Activated B cell treated with CpG ODN at 0.5 μM for 24 hours (primary cell): ENCODE results near the gene EYS. TPM values are rescaled to one million over a fixed set of nuclear protein-coding genes. Genes with fewer than 3 reads are reported as not detected.

ENCODE experiments used
- ATAC-seq: fragments of 200-7000 bp; cut with Tn5 transposase; one replicate; pipeline ENCODE4 v1.10.0; 2021; ENCODE audit warnings: low read depth, mild to moderate bottlenecking, moderate library complexity
- CTCF ChIA-PET: fragments of 350-600 bp; sonication (Branson Sonifier 250); formaldehyde crosslinking; loops from one replicate; lab custom pipeline; 2021; ENCODE audit warnings: antibody characterized with exemption; lab: Charles Lee
- POLR2A ChIA-PET: fragments of 350-600 bp; sonication (Branson Sonifier 250); formaldehyde crosslinking; loops from one replicate; lab custom pipeline; 2021; ENCODE audit warnings: antibody characterized with exemption; lab: Charles Lee
- DNase-seq: peaks from one replicate; pipeline ENCODE4 v3.0.0; 2022
- H3K27ac Mint-ChIP-seq: one replicate; pipeline ENCODE4 v1.8.0; 2020; ENCODE audit warnings: mixed read lengths
- H3K27me3 Mint-ChIP-seq: one replicate; pipeline ENCODE4 v1.8.0; 2021; ENCODE audit warnings: mixed read lengths
- H3K36me3 Mint-ChIP-seq: one replicate; pipeline ENCODE4 v1.8.0; 2021; ENCODE audit warnings: low read depth, mixed read lengths
- H3K4me1 Mint-ChIP-seq: one replicate; pipeline ENCODE4 v1.8.0; 2021; ENCODE audit warnings: mixed read lengths
- H3K4me3 Mint-ChIP-seq: one replicate; pipeline ENCODE4 v1.8.0; 2020; ENCODE audit warnings: mild to moderate bottlenecking, mixed read lengths
- H3K9me3 Mint-ChIP-seq: one replicate; pipeline ENCODE4 v1.8.0; 2020; ENCODE audit warnings: mixed read lengths
- intact Hi-C: fragments of 100-400 bp; cut with micrococcal nuclease; formaldehyde crosslinking; loops from one replicate; pipeline ENCODE4 v1.15.1; 2024
- total RNA-seq: library from RNA; stranded (reverse); gene quantifications from 2 replicates; pipeline ENCODE4 v1.2.3, GENCODE V29; 2022
- TF ChIP-seq, protein P1 (sequence below): fragments of 200-600 bp; IDR thresholded peaks from one replicate; pipeline ENCODE4 v1.8.0; 2022; ENCODE audit warnings: antibody characterized with exemption, mild to moderate bottlenecking

Gene EYS
- total RNA-seq, 1 donor from 2014 or later: not detected

DNA sequence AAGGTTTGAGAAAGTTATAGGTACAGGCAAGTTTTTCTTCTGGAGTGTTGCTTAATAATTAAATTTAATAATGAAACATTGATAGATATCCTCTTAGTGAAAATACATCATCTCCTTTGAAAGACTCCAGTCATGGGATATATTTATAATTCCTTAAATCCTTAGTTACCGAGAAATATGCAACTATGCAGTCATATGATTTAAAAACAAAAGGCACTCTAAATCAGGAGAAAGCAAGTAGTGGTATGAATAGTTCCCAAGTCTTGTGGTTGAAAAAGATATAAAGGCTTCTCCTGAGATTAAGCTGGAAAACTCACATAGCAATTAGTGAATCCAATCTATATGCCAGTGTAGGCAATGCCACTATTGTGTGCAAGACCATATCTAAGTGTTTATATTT, 475.4 kb downstream of the EYS start:
- Mint-ChIP-seq H3K27me3 (no peaks in the 10 kb centered on the region), H3K9me3 (no peaks in the 10 kb centered on the region), H3K36me3 (no peaks in the 10 kb centered on the region), H3K4me3 (no peak overlapping the region), H3K4me1 (no peaks in the 10 kb centered on the region), H3K27ac (no peak overlapping the region)
- DNase-seq: no peak
- intact Hi-C loops: no loop called here
- TF ChIP-seq, protein P1, sequence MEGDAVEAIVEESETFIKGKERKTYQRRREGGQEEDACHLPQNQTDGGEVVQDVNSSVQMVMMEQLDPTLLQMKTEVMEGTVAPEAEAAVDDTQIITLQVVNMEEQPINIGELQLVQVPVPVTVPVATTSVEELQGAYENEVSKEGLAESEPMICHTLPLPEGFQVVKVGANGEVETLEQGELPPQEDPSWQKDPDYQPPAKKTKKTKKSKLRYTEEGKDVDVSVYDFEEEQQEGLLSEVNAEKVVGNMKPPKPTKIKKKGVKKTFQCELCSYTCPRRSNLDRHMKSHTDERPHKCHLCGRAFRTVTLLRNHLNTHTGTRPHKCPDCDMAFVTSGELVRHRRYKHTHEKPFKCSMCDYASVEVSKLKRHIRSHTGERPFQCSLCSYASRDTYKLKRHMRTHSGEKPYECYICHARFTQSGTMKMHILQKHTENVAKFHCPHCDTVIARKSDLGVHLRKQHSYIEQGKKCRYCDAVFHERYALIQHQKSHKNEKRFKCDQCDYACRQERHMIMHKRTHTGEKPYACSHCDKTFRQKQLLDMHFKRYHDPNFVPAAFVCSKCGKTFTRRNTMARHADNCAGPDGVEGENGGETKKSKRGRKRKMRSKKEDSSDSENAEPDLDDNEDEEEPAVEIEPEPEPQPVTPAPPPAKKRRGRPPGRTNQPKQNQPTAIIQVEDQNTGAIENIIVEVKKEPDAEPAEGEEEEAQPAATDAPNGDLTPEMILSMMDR: no peak
- ChIA-PET CTCF (no interaction called here), POLR2A (no interaction called here)
- no peak for ATAC-seq

DNA sequence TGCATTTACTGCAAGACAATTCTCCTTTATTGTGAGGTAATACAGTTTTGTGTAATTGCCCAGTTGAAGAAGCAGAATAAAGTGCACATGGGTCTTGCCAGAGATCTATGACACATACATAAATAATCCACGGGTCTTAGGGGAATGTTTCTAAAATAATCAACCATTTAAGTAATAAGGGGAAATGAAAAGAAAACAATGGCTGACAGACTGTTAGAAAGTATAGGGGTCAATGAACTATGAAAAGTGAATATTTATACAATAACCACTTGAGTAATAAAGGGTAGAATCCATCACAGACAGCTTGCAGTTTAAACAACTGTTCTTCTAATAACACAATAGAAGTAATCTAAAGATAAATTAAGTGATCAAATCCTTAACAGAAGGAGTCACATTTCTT, 477.2 kb downstream of the EYS start:
- no peaks in the 10 kb centered on the region for H3K4me1 Mint-ChIP-seq
- no peaks in the 10 kb centered on the region for H3K27me3 Mint-ChIP-seq
- no peak overlapping the region for H3K4me3 Mint-ChIP-seq
- ChIA-PET CTCF (no interaction called here), POLR2A (no interaction called here)
- TF ChIP-seq, protein P1: no peak
- H3K9me3 Mint-ChIP-seq: no peaks in the 10 kb centered on the region
- ATAC-seq (no peak), DNase-seq (no peak)
- H3K36me3 Mint-ChIP-seq: no peaks in the 10 kb centered on the region
- H3K27ac Mint-ChIP-seq: no peak overlapping the region
- intact Hi-C loops: no loop called here

DNA sequence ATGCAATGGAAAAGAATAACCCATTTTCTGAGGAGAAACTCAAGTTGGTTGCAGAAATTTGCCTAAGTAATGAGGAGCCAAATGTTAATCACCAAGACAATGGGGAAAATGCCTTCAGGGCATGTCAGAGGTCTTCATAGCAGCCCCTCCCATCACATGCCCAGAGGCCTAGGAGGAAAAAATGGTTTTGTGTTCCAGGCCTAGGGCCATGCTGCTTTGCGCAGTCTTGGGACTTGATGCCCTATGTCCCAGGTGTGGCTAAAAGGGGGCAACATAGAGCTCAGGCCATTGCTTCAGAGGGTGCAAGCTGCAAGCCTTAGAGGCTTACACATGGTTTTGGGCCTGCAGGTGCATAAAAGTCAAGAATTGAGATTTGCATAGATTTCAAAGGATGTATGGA, 485.9 kb downstream of the EYS start:
- no peaks in the 10 kb centered on the region for H3K36me3 Mint-ChIP-seq
- H3K9me3 Mint-ChIP-seq: peaks cover 14% of the 10 kb centered on the region
- ATAC-seq (no peak), DNase-seq (no peak)
- ChIA-PET CTCF (no interaction called here), POLR2A (no interaction called here)
- TF ChIP-seq, protein P1: no peak
- no peak overlapping the region for H3K27ac Mint-ChIP-seq
- intact Hi-C loops: no loop called here
- no peak overlapping the region for H3K4me3 Mint-ChIP-seq
- H3K27me3 Mint-ChIP-seq: no peaks in the 10 kb centered on the region
- no peaks in the 10 kb centered on the region for H3K4me1 Mint-ChIP-seq

DNA sequence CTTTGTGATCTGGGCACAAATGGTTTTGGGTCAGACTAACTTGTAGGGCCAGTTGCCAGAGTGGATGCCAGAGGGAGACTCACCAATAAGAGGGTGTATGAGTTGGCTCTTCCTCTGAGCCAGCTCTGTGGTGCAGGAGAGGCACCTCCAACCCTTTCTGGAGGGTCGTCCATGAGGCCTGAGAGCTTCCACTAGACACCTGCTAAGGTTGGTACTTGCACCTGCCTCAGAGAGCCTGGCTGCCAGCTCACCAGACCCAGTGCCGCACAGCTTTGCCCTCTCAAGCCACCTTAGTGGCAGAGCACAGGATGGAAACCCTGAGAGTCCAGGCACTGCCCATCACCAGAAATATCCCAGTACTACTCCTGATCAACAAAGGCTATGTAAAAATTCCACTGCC, 504.3 kb downstream of the EYS start:
- no peak for DNase-seq
- H3K9me3 Mint-ChIP-seq: peaks cover 16% of the 10 kb centered on the region
- CTCF ChIA-PET: no interaction called here
- no peaks in the 10 kb centered on the region for H3K27me3 Mint-ChIP-seq
- no peaks in the 10 kb centered on the region for H3K36me3 Mint-ChIP-seq
- H3K4me1 Mint-ChIP-seq: no peaks in the 10 kb centered on the region
- intact Hi-C loops: no loop called here
- ATAC-seq: no peak
- H3K4me3 Mint-ChIP-seq: no peak overlapping the region
- POLR2A ChIA-PET: no interaction called here
- H3K27ac Mint-ChIP-seq: no peak overlapping the region
- TF ChIP-seq, protein P1: no peak

DNA sequence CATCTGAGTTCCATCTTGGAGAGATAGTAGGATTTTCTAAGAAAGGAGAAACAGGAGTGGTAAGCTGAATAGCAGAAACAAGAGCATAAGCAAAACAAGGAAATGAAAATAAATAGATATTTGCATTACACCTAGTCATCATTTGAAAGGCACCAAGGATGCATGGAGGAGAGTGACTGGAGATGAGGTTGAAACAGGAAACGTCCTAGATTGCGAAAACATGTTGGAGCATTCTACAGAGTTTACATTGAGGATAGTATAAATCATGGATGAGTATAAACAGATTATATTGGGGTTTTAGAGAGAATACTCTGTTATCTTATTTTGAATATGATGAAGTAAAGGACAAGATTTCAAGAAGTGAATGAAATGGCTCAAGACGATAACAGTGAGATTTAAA, 507.3 kb downstream of the EYS start:
- H3K4me1 Mint-ChIP-seq: no peaks in the 10 kb centered on the region
- H3K4me3 Mint-ChIP-seq: no peak overlapping the region
- no peaks in the 10 kb centered on the region for H3K27me3 Mint-ChIP-seq
- peaks cover 9% of the 10 kb centered on the region for H3K9me3 Mint-ChIP-seq
- TF ChIP-seq, protein P1: no peak
- H3K27ac Mint-ChIP-seq: no peak overlapping the region
- DNase-seq (no peak), ATAC-seq (no peak)
- ChIA-PET POLR2A (no interaction called here), CTCF (no interaction called here)
- no peaks in the 10 kb centered on the region for H3K36me3 Mint-ChIP-seq
- intact Hi-C loops: no loop called here
